Activated CD4-positive, alpha-beta memory T cell treated with anti-CD3 and anti-CD28 coated beads for 36 hours (primary cell): Measurements from ENCODE around the gene TRPV2. TPM values are rescaled to one million over a fixed set of nuclear protein-coding genes. Genes with fewer than 3 reads are reported as not detected.

Experiments used
- CTCF ChIA-PET: fragments of 350-600 bp; sonication (Branson Sonifier 250); formaldehyde crosslinking; loops from one replicate; lab custom pipeline; 2021; ENCODE audit warnings: antibody characterized with exemption, inconsistent platforms; lab: Charles Lee
- POLR2A ChIA-PET: fragments of 350-600 bp; sonication (Branson Sonifier 250); formaldehyde crosslinking; loops from one replicate; lab custom pipeline; 2021; ENCODE audit warnings: antibody characterized with exemption; lab: Charles Lee
- DNase-seq: peaks from one replicate; pipeline ENCODE4 v3.0.0-alpha.2; 2020
- H3K27ac Mint-ChIP-seq: one replicate; pipeline ENCODE4 v1.8.0; 2021; ENCODE audit warnings: mixed read lengths
- H3K27me3 Mint-ChIP-seq: one replicate; pipeline ENCODE4 v1.8.0; 2021; ENCODE audit warnings: mixed read lengths
- H3K36me3 Mint-ChIP-seq: one replicate; pipeline ENCODE4 v1.8.0; 2021; ENCODE audit warnings: mixed read lengths
- H3K4me1 Mint-ChIP-seq: one replicate; pipeline ENCODE4 v1.8.0; 2021; ENCODE audit warnings: low read depth, mixed read lengths
- H3K4me3 Mint-ChIP-seq: one replicate; pipeline ENCODE4 v1.8.0; 2021; ENCODE audit warnings: mild to moderate bottlenecking, mixed read lengths
- H3K9me3 Mint-ChIP-seq: one replicate; pipeline ENCODE4 v1.8.0; 2021; ENCODE audit warnings: mixed read lengths
- intact Hi-C: fragments of 100-400 bp; cut with micrococcal nuclease; formaldehyde crosslinking; loops from one replicate; pipeline ENCODE4 v1.15.1; 2023
- total RNA-seq, 2 experiments: library from RNA; stranded (reverse); gene quantifications; one replicate each; pipeline ENCODE4 v1.2.3, GENCODE V29; 2021

The TRPV2 gene
- total RNA-seq, 2 experiments from 2014 or later: 46.0 to 50.6 TPM

- ChIA-PET POLR2A (no interaction called here), CTCF (no interaction called here)
- H3K27me3 Mint-ChIP-seq: no peaks in the 10 kb centered on the region
- H3K9me3 Mint-ChIP-seq: no peaks in the 10 kb centered on the region
- H3K4me1 Mint-ChIP-seq: no peaks in the 10 kb centered on the region
- intact Hi-C loops: no loop called here
- H3K27ac Mint-ChIP-seq: no peak overlapping the region
- no peak for DNase-seq
- H3K4me3 Mint-ChIP-seq: no peak overlapping the region
- H3K36me3 Mint-ChIP-seq: peaks cover 7% of the 10 kb centered on the region
These were observed 44.6 kb downstream of the TRPV2 start for GRCh38 chr17:16459855-16460550.

DNA sequence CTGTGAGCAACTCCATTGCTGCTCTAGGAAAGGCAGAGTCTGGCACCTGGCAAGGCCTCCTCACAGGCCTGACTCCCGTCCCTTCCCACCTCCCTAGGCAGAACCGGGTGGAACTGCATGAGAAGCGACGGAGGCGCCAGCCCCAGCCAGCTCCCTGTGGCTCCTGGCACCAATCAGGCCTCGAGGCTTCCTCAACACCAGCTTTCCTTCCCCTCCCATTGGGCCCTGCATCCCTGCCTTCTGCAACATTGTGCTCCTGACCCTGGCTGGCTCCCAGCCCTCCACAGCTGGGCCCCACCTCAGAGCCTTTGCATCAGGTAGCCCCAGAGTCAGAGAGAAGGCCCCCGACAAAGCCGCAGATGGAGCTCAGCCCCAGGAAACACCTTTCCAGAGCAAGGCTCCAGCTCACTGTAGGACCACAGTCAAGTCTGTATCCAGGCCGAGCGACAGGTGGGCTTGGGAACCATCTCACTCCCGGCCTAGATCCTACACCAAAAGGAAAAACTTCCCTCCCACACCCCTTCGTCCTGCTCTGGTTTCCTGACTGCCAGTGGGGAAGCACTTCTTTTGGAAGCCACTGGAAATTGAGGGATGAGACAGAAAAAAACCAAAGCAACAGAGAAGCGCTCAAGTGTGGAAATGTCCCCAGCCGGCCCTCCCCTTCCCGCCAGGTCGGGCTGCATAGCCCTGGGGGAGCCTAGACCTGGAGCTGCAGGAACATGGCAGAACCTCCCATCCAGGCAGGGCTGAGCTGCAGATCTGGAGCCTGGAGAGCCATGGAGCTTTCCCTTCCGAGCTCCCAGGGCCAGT, 45.6 kb downstream of the TRPV2 start:
- Mint-ChIP-seq H3K4me3 (no peak overlapping the region), H3K36me3 (peaks cover 7% of the 10 kb centered on the region), H3K27me3 (no peaks in the 10 kb centered on the region), H3K9me3 (no peaks in the 10 kb centered on the region), H3K4me1 (no peaks in the 10 kb centered on the region), H3K27ac (no peak overlapping the region)
- intact Hi-C loops: no loop called here
- ChIA-PET POLR2A (interaction anchor here (0.9 kb wide), 1 partner anchor 23 kb away, joined by 3 read pairs; no protein-coding TSS in a partner anchor), CTCF (interaction anchor here (0.9 to 1.2 kb wide), 3 partner anchors 8 to 60 kb away, joined by 3 read pairs; no protein-coding TSS in a partner anchor)
- no peak for DNase-seq

- Mint-ChIP-seq H3K9me3 (no peaks in the 10 kb centered on the region), H3K4me3 (no peak overlapping the region), H3K27ac (no peak overlapping the region), H3K4me1 (no peaks in the 10 kb centered on the region), H3K27me3 (no peaks in the 10 kb centered on the region), H3K36me3 (peaks cover 7% of the 10 kb centered on the region)
- POLR2A ChIA-PET: interaction anchor here (0.9 kb wide), 1 partner anchor 23 kb away, joined by 3 read pairs; no protein-coding TSS in a partner anchor
- CTCF ChIA-PET: interaction anchor here (0.5 to 1.2 kb wide), 4 partner anchors 9 to 60 kb away, joined by 3 read pairs; no protein-coding TSS in a partner anchor
- no peak for DNase-seq
- intact Hi-C loops: no loop called here
These were observed 46.2 kb downstream of the TRPV2 start for GRCh38 chr17:16461606-16461866.

- CTCF ChIA-PET: interaction anchor here (0.5 to 1.2 kb wide), 4 partner anchors 10 to 59 kb away, joined by 3 read pairs; no protein-coding TSS in a partner anchor
- H3K9me3 Mint-ChIP-seq: no peaks in the 10 kb centered on the region
- DNase-seq: no peak
- H3K4me3 Mint-ChIP-seq: no peak overlapping the region
- POLR2A ChIA-PET: interaction anchor here (0.9 kb wide), 1 partner anchor 24 kb away, joined by 3 read pairs; no protein-coding TSS in a partner anchor
- H3K4me1 Mint-ChIP-seq: no peaks in the 10 kb centered on the region
- H3K27me3 Mint-ChIP-seq: no peaks in the 10 kb centered on the region
- peaks cover 5% of the 10 kb centered on the region for H3K36me3 Mint-ChIP-seq
- no peak overlapping the region for H3K27ac Mint-ChIP-seq
- intact Hi-C loops: no loop called here
These were observed 46.9 kb downstream of the TRPV2 start for GRCh38 chr17:16462070-16462864.

DNA sequence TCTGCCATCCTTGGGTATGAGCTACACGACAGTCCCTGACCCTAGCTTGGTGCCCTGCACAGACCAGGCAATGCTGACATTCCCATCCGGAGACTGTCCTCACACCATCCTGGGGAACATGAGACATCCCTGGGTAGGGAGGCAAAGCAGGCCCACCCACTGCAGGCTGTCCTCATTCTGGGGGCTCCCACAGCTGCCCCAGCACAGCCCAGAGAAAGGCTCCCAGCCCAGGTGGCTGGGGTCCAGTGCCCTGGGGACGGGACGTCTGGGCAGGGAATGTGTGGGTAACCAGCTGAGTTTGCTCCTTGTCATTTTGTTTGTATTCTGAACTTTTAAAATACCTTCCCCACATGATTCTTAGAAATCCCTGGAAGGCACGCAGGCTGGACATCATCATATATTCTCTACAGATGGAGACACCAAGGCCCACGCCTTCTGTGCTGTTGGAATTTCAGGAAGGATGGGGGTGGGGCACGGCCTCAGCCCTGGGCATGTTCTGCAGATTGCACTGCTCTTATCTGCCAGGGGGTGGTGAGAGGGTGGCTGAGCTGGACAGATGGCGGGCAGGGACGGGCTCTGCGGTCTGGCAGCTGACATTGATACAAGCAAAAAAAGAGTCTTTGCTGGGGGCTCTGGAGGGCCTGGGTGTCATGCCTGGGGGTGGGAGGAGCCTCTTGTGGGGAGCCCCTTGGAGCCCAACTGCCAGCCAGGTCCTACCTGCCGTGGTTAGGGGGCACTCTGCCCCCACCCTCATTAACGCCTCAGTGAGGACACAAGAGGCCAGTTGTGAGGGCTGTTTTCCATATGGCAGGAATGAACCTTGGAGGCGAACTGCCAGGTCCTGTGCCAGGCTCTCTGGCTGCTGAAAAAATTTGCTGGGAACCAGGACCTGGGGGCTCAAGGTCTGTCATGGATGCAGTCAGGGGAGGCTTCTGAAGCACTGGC, 48.3 kb downstream of the TRPV2 start:
- no peak overlapping the region for H3K27ac Mint-ChIP-seq
- POLR2A ChIA-PET: no interaction called here
- H3K9me3 Mint-ChIP-seq: no peaks in the 10 kb centered on the region
- CTCF ChIA-PET: interaction anchor here (1.0 kb wide), 1 partner anchor 10 kb away, joined by 5 read pairs; no protein-coding TSS in a partner anchor
- H3K4me3 Mint-ChIP-seq: no peak overlapping the region
- no peak for DNase-seq
- H3K4me1 Mint-ChIP-seq: no peaks in the 10 kb centered on the region
- peaks cover 5% of the 10 kb centered on the region for H3K36me3 Mint-ChIP-seq
- intact Hi-C loops: no loop called here
- no peaks in the 10 kb centered on the region for H3K27me3 Mint-ChIP-seq

DNA sequence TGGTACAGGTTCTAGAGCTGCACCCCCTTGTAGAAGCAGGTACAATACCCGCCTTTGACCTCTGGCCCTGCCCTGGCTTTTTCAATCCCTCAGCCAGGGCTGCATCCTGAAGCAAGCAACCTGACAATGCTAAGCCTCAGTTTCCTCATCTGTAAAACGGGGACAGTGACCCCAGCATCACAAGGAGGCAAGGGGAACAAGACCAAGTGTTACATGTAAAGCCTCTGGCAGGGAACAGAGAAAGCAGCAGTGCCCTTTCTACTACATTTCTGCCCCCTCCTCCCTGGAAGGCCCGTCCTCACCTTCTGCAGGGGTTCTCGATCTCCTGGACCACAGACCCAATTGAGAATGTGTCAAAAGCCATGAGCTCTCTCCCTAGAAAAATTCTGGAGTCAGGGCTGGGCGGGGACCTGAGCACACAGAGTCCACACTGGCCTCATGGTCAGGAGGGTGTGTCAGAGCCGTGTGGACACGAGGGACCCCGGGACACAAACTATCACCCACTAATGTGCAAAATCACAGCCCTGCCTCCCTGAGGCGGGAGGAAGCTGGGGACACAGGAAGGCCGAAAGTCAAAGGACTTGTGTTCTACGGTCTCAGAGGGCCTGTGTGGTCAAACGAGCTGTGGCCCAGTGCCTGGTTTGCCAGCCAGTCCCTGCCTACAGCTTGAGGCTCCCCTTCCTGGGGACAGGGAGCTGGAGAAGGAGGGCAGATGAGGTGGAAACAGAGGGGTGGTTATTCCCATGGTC, 49.1 kb downstream of the TRPV2 start:
- Mint-ChIP-seq H3K36me3 (peaks cover 5% of the 10 kb centered on the region), H3K4me1 (no peaks in the 10 kb centered on the region), H3K4me3 (no peak overlapping the region), H3K27me3 (no peaks in the 10 kb centered on the region), H3K9me3 (no peaks in the 10 kb centered on the region), H3K27ac (no peak overlapping the region)
- intact Hi-C loops: no loop called here
- ChIA-PET POLR2A (no interaction called here), CTCF (interaction anchor here (1.4 kb wide), 1 partner anchor 11 kb away, joined by 6 read pairs; no protein-coding TSS in a partner anchor)
- DNase-seq: no peak

- ChIA-PET POLR2A (no interaction called here), CTCF (interaction anchor here (1.4 kb wide), 1 partner anchor 12 kb away, joined by 6 read pairs; no protein-coding TSS in a partner anchor)
- intact Hi-C loops: no loop called here
- Mint-ChIP-seq H3K9me3 (no peaks in the 10 kb centered on the region), H3K27me3 (no peaks in the 10 kb centered on the region), H3K36me3 (peaks cover 5% of the 10 kb centered on the region), H3K27ac (no peak overlapping the region), H3K4me3 (no peak overlapping the region), H3K4me1 (no peaks in the 10 kb centered on the region)
- no peak for DNase-seq
These were observed 49.6 kb downstream of the TRPV2 start for GRCh38 chr17:16465052-16465312.

DNA sequence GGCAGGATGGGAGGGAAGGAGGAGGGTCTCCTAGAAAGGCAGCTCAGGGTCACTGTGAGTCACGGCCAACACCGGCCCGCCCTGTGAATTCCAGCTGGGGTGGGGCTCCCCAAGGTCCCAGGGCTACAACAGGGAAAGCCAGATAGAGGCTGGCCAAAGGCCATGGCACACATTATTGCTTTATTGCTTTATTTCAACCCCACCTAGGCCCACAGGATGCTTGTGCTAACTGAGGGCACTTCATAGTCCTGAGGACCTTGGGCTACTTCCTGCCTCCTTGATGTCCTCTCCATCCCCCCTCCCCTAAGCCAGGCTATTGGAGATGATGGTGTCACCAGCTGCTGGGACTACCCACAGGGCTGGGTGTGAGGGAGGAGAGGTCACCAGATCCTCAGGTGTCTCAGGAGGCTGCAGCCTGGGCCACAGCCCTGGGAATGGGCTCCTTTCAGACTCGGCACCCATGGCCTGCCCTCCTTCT, 50.5 kb downstream of the TRPV2 start:
- Mint-ChIP-seq H3K4me1 (no peaks in the 10 kb centered on the region), H3K4me3 (no peak overlapping the region), H3K36me3 (peaks cover 5% of the 10 kb centered on the region), H3K9me3 (no peaks in the 10 kb centered on the region), H3K27ac (no peak overlapping the region), H3K27me3 (no peaks in the 10 kb centered on the region)
- DNase-seq: no peak
- POLR2A ChIA-PET: no interaction called here
- CTCF ChIA-PET: interaction anchor here (1.4 kb wide), 1 partner anchor 12 kb away, joined by 6 read pairs; no protein-coding TSS in a partner anchor
- intact Hi-C loops: no loop called here

DNA sequence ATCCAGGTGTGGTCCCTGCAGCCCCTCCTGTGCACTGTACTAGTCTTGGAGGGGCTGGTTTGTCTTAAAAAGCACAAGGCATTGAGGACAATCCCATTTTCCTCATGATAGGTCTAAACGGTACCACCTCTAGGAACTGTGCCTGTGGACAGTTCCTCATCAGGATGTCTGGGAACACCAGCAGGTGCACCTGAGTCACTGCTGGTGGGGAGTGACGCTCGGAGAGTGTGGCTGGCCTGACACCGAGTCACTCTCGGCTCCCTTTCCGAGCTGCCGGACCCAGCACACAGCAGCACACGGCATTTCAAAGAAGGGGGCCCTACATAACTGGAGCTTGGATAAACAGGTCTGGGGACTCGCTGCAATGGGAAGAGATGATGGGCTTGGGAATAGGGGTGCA, 51.0 kb downstream of the TRPV2 start:
- DNase-seq: no peak
- no peaks in the 10 kb centered on the region for H3K4me1 Mint-ChIP-seq
- H3K9me3 Mint-ChIP-seq: no peaks in the 10 kb centered on the region
- ChIA-PET CTCF (no interaction called here), POLR2A (no interaction called here)
- no peak overlapping the region for H3K27ac Mint-ChIP-seq
- H3K36me3 Mint-ChIP-seq: peaks cover 4% of the 10 kb centered on the region
- intact Hi-C loops: no loop called here
- H3K27me3 Mint-ChIP-seq: no peaks in the 10 kb centered on the region
- no peak overlapping the region for H3K4me3 Mint-ChIP-seq

DNA sequence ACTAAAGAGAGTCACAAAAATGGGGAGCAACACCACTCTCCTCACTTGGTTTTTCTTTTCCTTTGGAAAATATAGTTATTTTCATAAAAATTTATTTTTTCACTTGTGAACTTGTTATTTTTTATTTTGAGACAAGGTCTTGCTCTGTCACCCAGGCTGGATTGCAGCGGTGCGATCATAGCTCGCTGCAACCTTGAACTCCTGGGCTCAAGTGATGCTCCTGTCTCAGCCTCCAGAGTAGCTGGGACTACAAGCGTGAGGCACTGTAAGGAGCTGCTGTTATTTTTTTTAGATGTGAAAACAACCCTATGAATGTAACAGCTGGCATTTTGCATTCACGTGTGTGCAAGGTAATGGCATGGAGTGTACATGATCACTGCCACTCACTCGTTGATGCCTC, 51.7 kb downstream of the TRPV2 start:
- ChIA-PET POLR2A (no interaction called here), CTCF (no interaction called here)
- no peak overlapping the region for H3K27ac Mint-ChIP-seq
- no peaks in the 10 kb centered on the region for H3K4me1 Mint-ChIP-seq
- H3K36me3 Mint-ChIP-seq: peaks cover 5% of the 10 kb centered on the region
- no peaks in the 10 kb centered on the region for H3K9me3 Mint-ChIP-seq
- H3K4me3 Mint-ChIP-seq: no peak overlapping the region
- DNase-seq: no peak
- H3K27me3 Mint-ChIP-seq: no peaks in the 10 kb centered on the region
- intact Hi-C loops: no loop called here

GRCh38 chr17:16467886-16468285, 52.5 kb downstream of the TRPV2 start:
- Mint-ChIP-seq H3K9me3 (no peaks in the 10 kb centered on the region), H3K27me3 (no peaks in the 10 kb centered on the region), H3K4me3 (no peak overlapping the region), H3K36me3 (peaks cover 4% of the 10 kb centered on the region), H3K4me1 (no peaks in the 10 kb centered on the region), H3K27ac (no peak overlapping the region)
- no peak for DNase-seq
- intact Hi-C loops: no loop called here
- ChIA-PET POLR2A (no interaction called here), CTCF (interaction anchor here (2.1 kb wide), 1 partner anchor 53 kb away, joined by 5 read pairs; no protein-coding TSS in a partner anchor)
